ENCODE results near the gene SMAD3.
"Not testable (repeated sequence)": the region's sequence is repeated elsewhere in the genome, so short reads cannot be mapped to it uniquely, and the experiment has no call there.

- TF ChIP-seq CTCF (conservative IDR thresholded peaks at IDR 0.05); EZH2 (IDR thresholded peaks at IDR 0.05; ENCODE audit: low read depth): not testable (repeated sequence)
Observed at GRCh38 chr15:67153044-67153443, 87.6 kb downstream of the SMAD3 start.

Measured in PC-9 (cell line).